ENCODE results near the gene OGFOD3.
"Not testable (repeated sequence)": the region's sequence is repeated elsewhere in the genome, so short reads cannot be mapped to it uniquely, and the experiment has no call there.

The OGFOD3 gene

DNA sequence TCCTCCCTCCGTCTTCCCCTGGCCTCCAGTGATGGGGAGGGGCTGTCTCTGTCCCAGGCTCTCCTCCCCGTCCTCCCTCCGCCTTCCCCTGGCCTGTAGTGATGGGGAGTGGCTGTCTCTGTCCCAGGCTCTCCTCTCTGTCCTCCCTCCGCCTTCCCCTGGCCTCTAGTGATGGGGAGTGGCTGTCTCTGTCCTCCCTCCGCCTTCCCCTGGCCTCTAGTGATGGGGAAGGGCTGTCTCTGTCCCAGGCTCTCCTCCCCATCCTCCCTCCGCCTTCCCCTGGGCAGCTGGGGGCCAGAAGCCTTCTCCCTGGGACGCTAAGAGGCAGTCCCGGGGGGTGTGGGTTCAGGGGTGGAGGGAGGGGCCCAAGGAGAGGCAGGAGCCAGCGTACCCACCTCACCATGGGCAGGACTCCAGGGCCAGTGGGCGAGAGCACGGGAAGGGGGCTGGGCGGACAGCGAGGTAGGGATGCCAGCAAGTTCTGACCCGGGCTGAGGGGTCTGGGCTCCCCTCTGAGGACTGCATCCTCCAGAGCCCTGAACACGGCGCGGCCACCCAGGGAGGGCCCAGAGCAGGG is 32.0 kb downstream of the OGFOD3 start:
- no peak for DNase-seq

DNA sequence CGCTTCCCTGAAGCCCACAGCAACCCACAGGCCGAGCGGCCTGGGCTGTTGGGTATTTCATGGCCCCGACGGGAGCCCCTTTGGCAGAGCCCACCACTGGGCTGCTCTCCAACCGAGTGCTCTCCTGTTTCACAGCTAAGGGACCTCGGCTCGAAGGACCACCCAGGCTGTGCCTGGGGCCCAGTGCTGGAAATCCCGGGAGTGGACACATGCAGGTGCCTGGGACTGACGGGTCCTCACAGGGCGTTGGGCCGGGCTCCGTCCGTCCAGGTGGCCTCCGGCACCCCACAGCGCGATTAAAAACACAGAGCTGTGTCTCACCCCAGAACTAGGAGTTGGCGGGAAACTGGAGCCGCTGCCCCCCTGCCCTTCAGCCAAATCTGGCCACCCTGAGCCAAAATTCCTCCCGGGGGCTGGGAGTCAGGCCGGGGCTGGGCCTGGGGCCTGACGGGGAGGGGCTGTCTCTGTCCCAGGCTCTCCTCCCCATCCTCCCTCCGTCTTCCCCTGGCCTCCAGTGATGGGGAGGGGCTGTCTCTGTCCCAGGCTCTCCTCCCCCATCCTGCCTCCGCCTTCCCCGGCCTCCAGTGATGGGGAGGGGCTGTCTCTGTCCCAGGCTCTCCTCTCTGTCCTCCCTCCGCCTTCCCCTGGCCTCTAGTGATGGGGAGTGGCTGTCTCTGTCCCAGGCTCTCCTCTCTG is 32.7 kb downstream of the OGFOD3 start:
- DNase-seq, result no peak

DNA sequence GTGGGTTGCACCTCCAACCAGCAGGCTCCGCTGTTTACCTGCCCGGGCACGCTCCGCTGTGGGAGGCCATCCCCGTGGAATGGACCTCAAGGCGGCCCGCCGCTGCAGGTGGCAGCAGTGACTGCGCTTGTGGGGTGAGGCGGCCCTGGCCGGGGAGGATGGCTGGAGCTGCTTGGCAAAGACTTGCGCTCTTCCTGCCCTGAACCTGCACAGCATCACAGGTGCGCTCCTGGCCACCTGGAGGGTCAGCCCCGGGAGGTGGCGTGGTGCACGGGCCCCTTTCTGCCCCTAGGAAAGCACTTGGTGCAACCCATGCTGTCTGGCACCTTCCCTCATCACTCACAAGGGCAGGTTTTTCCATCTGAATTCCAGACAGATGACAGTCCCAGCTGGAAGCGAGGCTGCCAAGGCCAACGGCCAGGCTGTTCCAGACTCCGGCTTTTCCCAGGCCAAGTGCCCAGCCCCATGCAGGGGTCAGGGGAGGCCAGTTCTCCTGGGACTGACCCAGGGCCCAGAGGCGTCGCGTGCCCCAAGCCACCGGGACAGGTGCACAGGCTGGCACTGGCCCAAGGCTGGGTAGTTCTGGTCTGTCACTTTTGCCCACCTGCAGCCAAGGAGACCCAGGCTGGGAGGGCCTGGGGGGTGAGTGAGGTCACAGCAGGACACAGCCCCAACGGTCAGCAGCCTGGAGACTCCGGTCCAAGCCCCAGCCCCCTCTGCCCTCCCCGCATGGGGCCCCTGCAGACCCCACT is 33.5 kb downstream of the OGFOD3 start:
- no peak for DNase-seq

- no peak for DNase-seq
These were observed 34.2 kb downstream of the OGFOD3 start for GRCh38 chr17:82384051-82384729.

- no peak for DNase-seq
These were observed 35.0 kb downstream of the OGFOD3 start for GRCh38 chr17:82383411-82383810.

GRCh38 chr17:82382933-82383255 is 35.5 kb downstream of the OGFOD3 start:
- no peak for DNase-seq

DNA sequence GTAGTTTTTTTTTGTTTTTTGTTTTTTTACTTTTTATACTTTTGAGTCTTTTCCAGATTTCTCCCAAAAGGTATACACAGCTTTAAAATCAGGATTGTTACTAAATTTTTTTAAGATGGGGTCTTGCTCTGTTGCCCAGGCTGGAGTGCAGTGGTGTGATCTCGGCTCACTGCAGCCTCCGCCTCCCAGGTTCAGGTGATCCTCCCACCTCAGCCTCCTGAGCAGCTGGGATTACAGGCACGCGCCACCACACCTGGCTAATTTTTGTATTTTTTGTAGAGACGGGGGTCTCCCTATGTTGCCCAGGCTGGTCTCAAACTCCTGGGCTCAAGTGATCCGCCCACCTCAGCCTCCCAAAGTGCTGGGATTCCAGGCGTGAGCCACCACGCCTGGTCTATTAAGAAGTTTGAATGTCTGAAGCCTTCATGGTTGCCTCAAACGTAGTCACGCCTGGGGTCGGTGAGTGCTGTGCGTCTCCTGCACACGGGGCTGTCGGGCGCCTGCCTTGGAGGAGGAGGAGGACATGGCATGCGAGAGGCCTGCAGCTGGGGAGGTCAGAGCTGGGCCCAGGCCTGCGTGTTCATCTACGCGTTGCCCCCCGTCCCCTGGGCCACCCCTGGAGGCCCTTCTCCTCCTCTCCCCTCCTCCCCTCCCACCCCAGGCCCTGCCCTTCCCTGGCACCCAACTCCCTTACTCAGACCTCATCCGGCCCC is 36.0 kb downstream of the OGFOD3 start:
- not testable (repeated sequence) for DNase-seq

GRCh38 chr17:82381703-82382009 is 36.7 kb downstream of the OGFOD3 start:
- not testable (repeated sequence) for DNase-seq

GRCh38 chr17:82380860-82381702 is 37.3 kb downstream of the OGFOD3 start:
- no peak for DNase-seq

DNA sequence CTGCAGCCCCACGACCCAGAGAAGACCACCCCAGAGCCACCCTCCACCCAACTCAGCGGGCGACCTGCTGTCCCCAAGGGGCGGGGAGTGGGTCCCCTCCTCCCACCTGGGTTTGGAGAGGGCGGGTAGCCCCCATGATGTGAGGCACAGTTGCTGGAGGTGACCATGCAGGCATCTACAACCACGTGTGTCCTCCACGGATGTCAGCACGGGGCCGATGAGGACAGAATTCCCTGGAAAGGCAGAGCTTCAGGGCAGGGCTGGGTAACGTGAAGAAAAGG is 39.7 kb downstream of the OGFOD3 start:
- no peak for DNase-seq

DNA sequence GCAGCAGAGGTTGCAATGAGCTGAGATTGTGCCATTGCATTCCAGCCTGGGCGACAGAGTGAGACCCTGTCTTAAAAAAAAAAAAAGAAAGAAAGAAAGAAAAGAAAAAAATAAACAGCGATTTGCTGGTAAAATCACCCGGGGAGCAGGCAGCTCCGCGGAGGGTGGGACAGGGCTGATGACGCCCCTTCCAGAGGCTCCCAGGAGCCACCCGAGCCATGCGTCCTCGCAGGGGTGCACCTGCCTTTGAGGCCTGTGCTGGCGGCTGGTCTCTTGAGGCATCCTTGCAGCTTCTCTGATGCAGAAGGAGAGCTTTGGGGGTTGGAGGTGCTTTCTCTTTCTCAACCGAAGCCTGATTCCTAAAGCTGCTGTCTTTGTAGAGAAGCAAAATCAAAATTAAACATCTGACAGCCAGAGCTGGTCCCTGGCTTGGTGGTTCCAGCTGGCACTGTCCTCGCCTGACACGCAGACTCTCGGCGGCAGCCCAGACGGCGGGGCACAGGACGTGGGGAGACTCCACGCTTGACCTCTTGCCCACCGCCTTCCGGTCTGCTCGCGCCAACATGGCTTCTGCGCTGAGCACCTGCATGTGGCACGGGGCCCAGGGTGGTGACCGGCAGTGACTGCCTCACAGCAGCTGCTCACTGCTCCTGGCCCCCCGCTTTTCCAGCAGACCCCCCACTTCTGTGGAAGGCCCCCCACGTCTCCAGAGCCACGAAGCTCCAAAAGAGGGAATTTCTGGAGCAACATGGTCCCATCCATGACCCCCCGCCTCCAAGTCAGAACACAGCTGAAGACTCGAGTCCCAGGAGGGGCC is 40.3 kb downstream of the OGFOD3 start:
- DNase-seq, result no peak

DNA sequence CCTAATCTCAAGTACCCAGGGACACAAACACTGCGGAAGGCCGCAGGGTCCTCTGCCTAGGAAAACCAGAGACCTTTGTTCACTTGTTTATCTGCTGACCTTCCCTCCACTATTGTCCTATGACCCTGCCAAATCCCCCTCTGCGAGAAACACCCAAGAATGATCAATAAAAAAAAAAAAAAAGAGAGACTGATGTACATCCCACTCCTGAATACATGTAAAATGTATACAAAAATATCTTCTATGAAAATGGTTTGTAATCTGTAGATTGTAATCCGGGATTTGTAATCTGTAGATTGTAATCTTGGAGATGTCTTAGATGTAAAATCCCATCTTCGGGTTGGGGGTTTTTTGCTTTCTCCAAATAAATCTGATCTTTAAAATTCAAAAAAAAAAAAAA is 41.1 kb downstream of the OGFOD3 start:
- DNase-seq, result not testable (repeated sequence)

DNA sequence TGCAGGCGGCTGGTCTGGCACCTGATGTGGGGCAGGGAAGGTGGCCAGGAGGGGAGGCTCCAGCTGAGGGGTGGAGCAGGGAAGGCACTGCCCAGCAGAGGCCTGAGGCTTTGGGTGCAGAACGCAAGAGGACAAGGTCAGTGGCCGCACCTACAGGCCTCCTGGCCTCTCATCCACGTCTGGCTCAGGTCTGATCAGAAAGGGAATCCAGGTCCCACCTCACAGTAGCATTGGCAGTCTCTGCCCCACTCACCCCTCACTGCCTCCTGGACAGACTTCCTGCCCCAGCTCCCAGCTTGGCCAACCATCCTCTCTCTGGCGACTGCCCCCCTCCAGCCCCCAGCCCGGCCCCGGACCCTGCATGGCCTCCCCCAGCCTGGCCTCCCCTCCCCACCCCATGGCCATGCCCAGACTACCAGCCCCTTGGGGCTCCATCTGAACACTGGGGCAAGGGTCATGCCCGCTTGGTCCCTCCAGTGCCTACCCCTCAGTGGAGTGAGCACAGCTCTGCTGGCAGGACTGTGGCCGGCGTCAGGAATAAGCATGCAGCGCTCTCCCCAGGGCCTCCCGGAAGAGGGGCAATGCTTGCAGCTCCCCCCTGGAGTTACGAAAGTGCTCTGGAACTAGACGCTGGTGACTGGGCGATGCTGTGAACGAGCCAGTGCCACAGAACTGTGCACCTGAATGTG is 42.2 kb downstream of the OGFOD3 start:
- no peak for DNase-seq

DNA sequence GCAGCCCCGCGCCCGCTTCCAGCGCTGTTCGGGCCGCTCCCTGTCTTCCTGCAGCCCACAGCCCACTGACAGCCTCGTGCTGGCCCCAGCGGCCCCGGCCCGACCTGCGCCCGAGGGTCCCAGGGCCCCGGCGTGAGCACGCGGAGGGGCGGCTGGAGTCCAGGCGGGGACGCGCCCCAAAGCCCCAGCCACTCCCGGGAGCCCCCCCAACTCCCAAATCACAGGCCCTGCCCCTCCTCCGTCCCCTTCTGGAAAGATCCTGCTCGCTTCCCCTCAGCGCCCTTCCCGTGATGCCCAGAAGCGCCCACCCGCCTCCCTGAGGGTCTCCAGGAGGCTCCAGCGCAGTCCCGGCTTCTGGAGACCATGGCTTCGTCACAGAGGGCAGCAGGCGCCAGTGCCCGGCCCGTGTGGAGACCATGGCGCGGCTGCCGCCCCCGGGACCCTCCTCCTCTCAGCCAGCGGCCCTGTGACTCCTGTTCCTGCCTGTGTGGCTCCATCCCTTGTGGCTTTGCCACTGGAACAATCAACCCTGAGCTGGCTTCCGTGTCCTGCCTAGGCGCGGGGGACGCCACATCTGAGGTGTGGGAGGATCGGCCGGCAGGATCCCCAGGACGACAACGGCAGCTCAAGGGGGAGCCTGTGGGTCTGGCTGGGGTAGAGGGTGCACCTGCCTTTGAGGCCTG is 42.9 kb downstream of the OGFOD3 start:
- no peak for DNase-seq

- DNase-seq, result no peak
These were observed 43.6 kb downstream of the OGFOD3 start for GRCh38 chr17:82374626-82375331.

- DNase-seq, result no peak
These were observed 44.4 kb downstream of the OGFOD3 start for GRCh38 chr17:82373731-82374625.

DNA sequence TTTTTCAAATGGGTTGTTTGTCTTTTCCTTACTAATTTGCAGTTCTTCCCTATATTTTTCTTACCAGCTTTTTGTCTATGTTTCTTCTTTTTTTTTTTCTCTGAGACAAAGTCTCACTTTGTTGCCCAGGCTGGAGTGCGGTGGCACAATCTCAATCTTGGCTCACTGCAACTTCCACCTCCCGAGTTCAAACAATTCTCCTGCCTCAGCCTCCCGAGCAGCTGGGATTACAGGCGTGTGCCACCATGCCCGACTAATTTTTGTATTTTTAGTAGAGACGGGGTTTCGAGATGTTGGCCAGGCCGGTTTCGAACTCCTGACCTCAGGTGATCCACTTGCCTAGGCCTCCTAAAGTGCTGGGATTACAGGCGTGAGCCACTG is 45.3 kb downstream of the OGFOD3 start:
- DNase-seq, result not testable (repeated sequence)

- DNase-seq, result no peak
These were observed 45.9 kb downstream of the OGFOD3 start for GRCh38 chr17:82372249-82373071.
